HT-29 (cell line): Measurements from ENCODE around the gene RASSF4. TPM values are rescaled to one million over a fixed set of nuclear protein-coding genes. Genes with fewer than 3 reads are reported as not detected.

ENCODE experiments used
- DNase-seq: peaks from one replicate; pipeline ENCODE4 v3.0.0-alpha.2; 2015; ENCODE audit warnings: low spot score
- total RNA-seq: library from RNA; depleted of rRNA; stranded (reverse); fragments of >200 nt; shearing (Covaris generic); gene quantifications from 2 replicates; pipeline ENCODE4 v1.2.3, GENCODE V29; 2014

Gene RASSF4
- total RNA-seq, 1 experiment from 2014 or later, result 1.2 TPM

- DNase-seq, result no peak
Observed at GRCh38 chr10:44962870-44963738, 3.5 kb downstream of the RASSF4 start.

- no peak for DNase-seq
Observed at GRCh38 chr10:44963772-44964633, 4.4 kb downstream of the RASSF4 start.

GRCh38 chr10:44965104-44965503 lies 5.5 kb downstream of the RASSF4 start:
- no peak for DNase-seq

GRCh38 chr10:44965651-44966097 lies 6.1 kb downstream of the RASSF4 start:
- no peak for DNase-seq

DNA sequence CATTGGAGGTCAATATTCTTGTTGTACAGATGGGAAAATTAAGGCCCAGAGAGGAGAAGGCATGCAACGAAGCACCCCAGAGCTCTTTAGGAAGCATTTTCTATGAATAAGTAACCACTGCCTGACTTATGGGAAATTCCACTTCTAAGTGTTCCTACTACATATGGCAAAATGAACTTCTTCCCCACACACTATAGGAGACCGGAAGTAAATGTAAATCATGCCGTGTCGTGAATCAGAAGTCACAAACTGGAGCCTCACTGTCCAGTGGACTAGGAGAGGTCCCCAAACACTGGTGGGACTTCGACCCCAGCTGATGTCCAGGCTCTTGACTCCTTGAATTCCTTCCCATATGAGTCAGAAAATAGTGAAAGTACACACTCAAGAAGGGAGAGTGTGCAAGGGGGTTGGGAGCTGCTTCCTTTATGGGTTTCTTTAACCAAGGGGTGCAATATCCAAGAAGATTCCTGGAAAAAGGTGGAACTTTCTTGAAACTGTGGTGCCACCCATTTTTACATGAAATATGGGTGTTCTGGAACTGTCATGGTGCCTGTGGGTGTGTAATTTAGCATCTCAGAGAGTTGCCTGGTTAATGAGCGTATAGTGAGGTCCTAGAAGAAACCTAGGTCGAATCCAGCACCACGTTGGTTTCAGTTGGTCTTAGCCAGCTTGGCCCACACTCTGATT lies 6.7 kb downstream of the RASSF4 start:
- DNase-seq, result no peak

GRCh38 chr10:44966816-44967509 lies 7.4 kb downstream of the RASSF4 start:
- DNase-seq, result no peak

DNA sequence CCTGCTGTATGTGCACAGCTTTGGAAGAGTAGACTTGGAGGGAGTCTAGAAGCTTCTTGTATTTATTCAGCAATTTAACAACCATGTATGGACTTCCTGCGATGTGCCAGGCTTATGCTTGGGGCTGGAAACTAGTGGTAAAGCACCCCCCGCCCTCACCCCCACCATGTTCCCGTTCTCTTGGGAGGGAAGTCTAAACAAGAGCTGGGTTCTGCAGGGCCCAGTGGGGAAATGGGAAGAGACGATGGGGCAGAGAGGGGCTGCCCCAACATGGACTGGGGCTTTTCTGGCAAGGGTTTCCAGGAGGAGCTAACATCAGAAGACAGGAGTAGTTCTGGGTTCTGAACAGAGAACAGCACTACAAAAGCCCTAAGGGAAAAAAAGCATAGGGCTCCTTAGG lies 8.0 kb downstream of the RASSF4 start:
- no peak for DNase-seq

- DNase-seq, result no peak
Observed at GRCh38 chr10:44968091-44968490, 8.5 kb downstream of the RASSF4 start.

GRCh38 chr10:44968500-44969400 lies 9.1 kb downstream of the RASSF4 start:
- DNase-seq, result no peak

GRCh38 chr10:44969854-44970253 lies 10.3 kb downstream of the RASSF4 start:
- DNase-seq, result no peak

DNA sequence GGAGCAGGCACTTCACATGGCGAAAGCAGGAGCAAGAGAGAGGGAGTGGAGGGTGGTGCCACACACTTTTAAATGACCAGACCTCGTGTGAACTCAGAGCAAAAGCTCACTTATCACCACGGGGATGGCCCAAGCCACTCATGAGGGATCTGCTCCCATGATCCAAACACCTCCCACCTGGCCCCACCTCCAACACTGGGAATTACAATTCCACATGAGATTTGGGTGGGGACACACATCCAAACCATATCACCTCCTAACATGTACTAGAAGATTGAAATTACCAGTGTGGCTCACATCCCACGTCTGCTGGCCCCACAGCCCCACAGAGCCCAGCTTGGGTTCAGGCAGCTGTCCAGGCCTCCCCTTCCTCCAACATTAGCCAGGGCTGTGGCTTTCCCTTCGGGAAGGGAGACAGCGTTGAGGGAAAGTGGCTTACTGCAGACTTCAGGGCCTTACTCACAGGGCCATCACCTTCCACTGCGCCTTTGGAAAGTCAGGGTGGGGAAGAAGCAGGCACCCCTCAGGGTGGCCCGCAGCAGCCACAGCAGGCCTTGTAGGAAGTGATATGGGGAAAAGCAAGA lies 11.3 kb downstream of the RASSF4 start:
- DNase-seq, result no peak

DNA sequence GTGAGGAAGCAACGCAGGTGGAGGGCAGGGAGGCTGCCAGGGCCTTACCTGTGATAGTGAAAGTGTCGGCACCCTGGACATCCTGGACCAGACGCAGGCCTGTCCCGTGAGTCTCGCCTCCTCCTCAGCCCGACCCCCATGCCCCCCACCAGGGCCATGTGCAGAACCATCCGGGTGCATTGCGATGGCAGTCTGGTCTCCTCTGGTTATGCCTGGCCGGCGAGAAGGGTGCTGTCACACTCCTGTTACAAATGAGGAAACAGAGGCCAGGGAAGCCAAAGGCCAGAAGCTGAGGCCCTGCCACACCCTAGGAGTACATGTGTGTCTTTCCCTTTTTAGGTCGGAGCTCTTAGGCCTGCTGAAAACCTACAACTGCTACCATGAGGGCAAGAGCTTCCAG lies 11.8 kb downstream of the RASSF4 start:
- DNase-seq, result no peak

GRCh38 chr10:44971935-44972757 lies 12.5 kb downstream of the RASSF4 start:
- no peak for DNase-seq

DNA sequence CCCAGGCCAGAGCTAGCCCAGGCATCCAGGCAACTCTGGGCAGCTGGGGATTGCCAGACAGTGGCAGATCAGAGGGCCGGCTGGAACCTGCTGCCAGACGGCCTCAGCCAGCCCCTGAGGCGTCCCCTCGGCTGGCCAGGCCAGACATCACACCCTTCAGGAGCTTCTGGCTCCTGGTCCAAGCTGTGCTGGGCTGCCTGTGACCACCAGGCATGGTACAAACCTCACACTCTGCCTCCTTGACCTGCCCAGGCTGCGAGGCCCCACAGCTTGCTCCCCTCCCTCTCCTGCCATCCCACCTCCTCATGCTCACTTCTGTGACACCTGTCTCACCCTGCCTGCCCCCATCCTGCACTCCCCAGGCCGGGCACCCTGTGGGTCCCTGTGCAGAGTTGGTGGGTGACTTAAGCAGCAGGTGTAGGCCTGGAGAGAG lies 13.3 kb downstream of the RASSF4 start:
- no peak for DNase-seq

GRCh38 chr10:44973323-44974081 lies 13.9 kb downstream of the RASSF4 start:
- DNase-seq, result no peak

- no peak for DNase-seq
Observed at GRCh38 chr10:44974082-44974627, 14.6 kb downstream of the RASSF4 start.

- DNase-seq, result peak; percentile 70
Observed at GRCh38 chr10:44974628-44975430, 15.2 kb downstream of the RASSF4 start.
